HepG2 (cell line): Measurements from ENCODE around the gene NT5C3B. TPM values are rescaled to one million over a fixed set of nuclear protein-coding genes. Genes with fewer than 3 reads are reported as not detected.
A peak's percentile ranks its signal among the peaks of the same experiment; 100 is the strongest.

ENCODE experiments used
- ATF1 ChIP-seq: IDR thresholded peaks from 2 replicates; pipeline ENCODE4 v1.6.1; 2016; ENCODE audit warnings: mild to moderate bottlenecking, control low read depth
- CREB3 ChIP-seq: sonication (generic); formaldehyde crosslinking; IDR thresholded peaks from 2 replicates; pipeline ENCODE4 v1.5.0; 2020; ENCODE audit warnings: missing genetic modification reagents
- FOXP4 ChIP-seq: sonication (generic); formaldehyde crosslinking; IDR thresholded peaks from 2 replicates; pipeline ENCODE4 v1.4.0; 2020; ENCODE audit warnings: missing genetic modification reagents
- GPN1 ChIP-seq: sonication (generic); formaldehyde crosslinking; IDR thresholded peaks from 2 replicates; pipeline ENCODE4 v1.5.1; 2020; ENCODE audit warnings: missing genetic modification reagents, borderline replicate concordance
- HDAC1 ChIP-seq: sonication (generic); formaldehyde crosslinking; IDR thresholded peaks from 2 replicates; pipeline ENCODE4 v1.5.1; 2020; ENCODE audit warnings: mild to moderate bottlenecking, missing genetic modification reagents
- HDAC6 ChIP-seq: fragments of 200-600 bp; sonication (generic); IDR thresholded peaks from 2 replicates; pipeline ENCODE4 v1.7.0; 2017; ENCODE audit warnings: mild to moderate bottlenecking, antibody characterized with exemption, low read length, low read depth
- HINFP ChIP-seq: sonication (generic); formaldehyde crosslinking; IDR thresholded peaks from 2 replicates; pipeline ENCODE4 v1.4.0; 2020; ENCODE audit warnings: low read depth, mild to moderate bottlenecking, missing genetic modification reagents
- HNRNPK ChIP-seq: fragments of 200-400 bp; formaldehyde crosslinking; IDR thresholded peaks from 2 replicates; pipeline ENCODE4 v1.6.1; 2018; ENCODE audit warnings: low read length, low read depth, moderate library complexity, mild to moderate bottlenecking; ENCODE audit not compliant: poor library complexity, severe bottlenecking
- MTA3 ChIP-seq: sonication (generic); formaldehyde crosslinking; IDR thresholded peaks from 2 replicates; pipeline ENCODE4 v1.4.0; 2020; ENCODE audit warnings: missing genetic modification reagents
- NKX3-1 ChIP-seq: sonication (generic); formaldehyde crosslinking; IDR thresholded peaks from 2 replicates; pipeline ENCODE4 v1.5.0; 2020; ENCODE audit warnings: missing genetic modification reagents
- PHB2 ChIP-seq: fragments of 450-650 bp; IDR thresholded peaks from 2 replicates; pipeline ENCODE4 v1.6.1; 2018; ENCODE audit not compliant: partially characterized antibody
- PLRG1 ChIP-seq: fragments of 450-650 bp; conservative IDR thresholded peaks from 2 replicates; pipeline ENCODE4 v1.6.1; 2016
- REXO4 ChIP-seq: sonication (generic); formaldehyde crosslinking; IDR thresholded peaks from 2 replicates; pipeline ENCODE4 v1.8.0; 2022; ENCODE audit warnings: missing genetic modification reagents, mild to moderate bottlenecking, borderline replicate concordance
- SKI ChIP-seq: fragments of 450-650 bp; IDR thresholded peaks from one replicate; pipeline ENCODE4 v1.6.1; 2018; ENCODE audit warnings: mild to moderate bottlenecking; ENCODE audit not compliant: partially characterized antibody
- TGIF2 ChIP-seq: IDR thresholded peaks from 2 replicates; pipeline ENCODE4 v1.6.1; 2016; ENCODE audit warnings: control low read depth, missing compliant biosample characterization
- THAP8 ChIP-seq: sonication (generic); formaldehyde crosslinking; IDR thresholded peaks from 2 replicates; pipeline ENCODE4 v1.5.1; 2020; ENCODE audit warnings: missing genetic modification reagents, mild to moderate bottlenecking, borderline replicate concordance
- ZBTB46 ChIP-seq: sonication (generic); formaldehyde crosslinking; IDR thresholded peaks from 2 replicates; pipeline ENCODE4 v1.4.0; 2020; ENCODE audit warnings: mild to moderate bottlenecking, missing genetic modification reagents, borderline replicate concordance
- ZNF20 ChIP-seq: sonication (generic); formaldehyde crosslinking; IDR thresholded peaks from 2 replicates; pipeline ENCODE4 v1.4.0; 2020; ENCODE audit warnings: mild to moderate bottlenecking, moderate library complexity, missing genetic modification reagents
- ZNF225 ChIP-seq: sonication (generic); formaldehyde crosslinking; IDR thresholded peaks from 2 replicates; pipeline ENCODE4 v1.4.0; 2020; ENCODE audit warnings: mild to moderate bottlenecking, missing genetic modification reagents
- ZNF574 ChIP-seq: sonication (generic); formaldehyde crosslinking; IDR thresholded peaks from 2 replicates; pipeline ENCODE4 v1.4.0; 2020; ENCODE audit warnings: missing genetic modification reagents
- polyA plus RNA-seq, 8 experiments: library from polyadenylated mRNA; depleted of rRNA in 3 of 8; stranded (reverse) in 7 of 8; unstranded in 1 of 8; fragments of >200 nt; fragmentation: Illumina TruSeq in 4 of 8; extraction: Trizol in 4 of 8; gene quantifications; 2 replicates each; pipeline versions ENCODE4 v1.2.1 to v1.2.3, GENCODE V29; 2011 to 2016; ENCODE audit warnings: low read depth in 4 of 8, missing spikeins in 1 of 8, mixed read lengths in 1 of 8; ENCODE audit not compliant: insufficient read depth in 1 of 8
- total RNA-seq, 5 experiments: library from RNA; depleted of rRNA; stranded (reverse); fragments of >200 nt; fragmentation: Illumina TruSeq; extraction: Trizol; gene quantifications; 2 replicates each; pipeline ENCODE4 v1.2.3, GENCODE V29; 2016; ENCODE audit warnings: low read depth in 1 of 5

The NT5C3B gene
- total and polyA plus RNA-seq, 2 of the 13 experiments (the other 11 are each of a cell fraction or from before 2014, with no cell fraction given): 104 to 126 TPM

- TF ChIP-seq ATF1 (CRISPR knock-in tag): no peak
- peak; percentile 42; the same call in 1 of the 2 replicates for TF ChIP-seq ZNF225 (CRISPR knock-in tag)
- TF ChIP-seq ZNF574: peak; percentile 37
- no peak for TF ChIP-seq THAP8
- TF ChIP-seq MTA3 (CRISPR knock-in tag): no peak
- no peak for TF ChIP-seq NKX3-1 (CRISPR knock-in tag)
- no peak for TF ChIP-seq GPN1 (CRISPR knock-in tag)
- TF ChIP-seq SKI: no peak
- TF ChIP-seq FOXP4: no peak
- no peak for TF ChIP-seq REXO4 (CRISPR knock-in tag)
- no peak for TF ChIP-seq ZBTB46 (CRISPR knock-in tag)
- no peak for TF ChIP-seq CREB3 (CRISPR knock-in tag)
- TF ChIP-seq PHB2: no peak
- no peak for TF ChIP-seq TGIF2 (CRISPR knock-in tag)
- peak; percentile 79 for TF ChIP-seq HDAC1 (CRISPR knock-in tag)
- peak; percentile 18 for TF ChIP-seq HNRNPK
- no peak for TF ChIP-seq ZNF20 (CRISPR knock-in tag)
- TF ChIP-seq HDAC6: no peak
- TF ChIP-seq HINFP (CRISPR knock-in tag): no peak
- no peak for TF ChIP-seq PLRG1
Measured at GRCh38 chr17:41835800-41836549, at the start of gene NT5C3B (continued).
